ENCODE results near the gene IGFBPL1.

GRCh38 chr9:38416461-38416860 is 7.8 kb downstream of the IGFBPL1 start:
- TF ChIP-seq CTCF (conservative IDR thresholded peaks at IDR 0.05; ENCODE audit: low read length) (no peak), EZH2phosphoT487 (IDR thresholded peaks at IDR 0.05; ENCODE audit: borderline replicate concordance, low read depth, low read length) (no peak)
